GM18868 (cell line): ENCODE results near the gene KRTAP10-8.
"Not testable (repeated sequence)": the region's sequence is repeated elsewhere in the genome, so short reads cannot be mapped to it uniquely, and the experiment has no call there.

Experiments used
- ATAC-seq: cut with Tn5 transposase; IDR thresholded peaks from one replicate; pipeline ENCODE4 v1.9.1; 2021; ENCODE audit warnings: mild to moderate bottlenecking, moderate library complexity; ENCODE audit not compliant: unreplicated experiment

Gene KRTAP10-8

GRCh38 chr21:44643741-44644310 is 31.9 kb downstream of the KRTAP10-8 start:
- no peak for ATAC-seq

- ATAC-seq = no peak
Measured at GRCh38 chr21:44644878-44645277, 33.0 kb downstream of the KRTAP10-8 start.

GRCh38 chr21:44646366-44647221 is 34.7 kb downstream of the KRTAP10-8 start, which contains the start of gene KRTAP10-11:
TSS of gene KRTAP10-11 (plus strand) at chr21:44646414. CDS start at chr21:44646459, 45 bp downstream.
- not testable (repeated sequence) for ATAC-seq

GRCh38 chr21:44647222-44647552 is 35.3 kb downstream of the KRTAP10-8 start:
- no peak for ATAC-seq

GRCh38 chr21:44648557-44649311 is 36.9 kb downstream of the KRTAP10-8 start:
- ATAC-seq = no peak

GRCh38 chr21:44649521-44650100 is 37.7 kb downstream of the KRTAP10-8 start:
- ATAC-seq = no peak

- ATAC-seq = no peak
Measured at GRCh38 chr21:44650265-44650972, 38.5 kb downstream of the KRTAP10-8 start.

- no peak for ATAC-seq
Measured at GRCh38 chr21:44650973-44651675, 39.2 kb downstream of the KRTAP10-8 start.

GRCh38 chr21:44653123-44653522 is 41.2 kb downstream of the KRTAP10-8 start:
- no peak for ATAC-seq

- no peak for ATAC-seq
Measured at GRCh38 chr21:44653656-44654575, 42.0 kb downstream of the KRTAP10-8 start.

GRCh38 chr21:44654576-44655175 is 42.8 kb downstream of the KRTAP10-8 start, which contains the start of gene KRTAP12-4:
TSS of gene KRTAP12-4 (minus strand) at chr21:44654659. CDS start at chr21:44654614, 45 bp downstream.
- ATAC-seq = no peak

GRCh38 chr21:44656868-44657267 is 45.0 kb downstream of the KRTAP10-8 start:
- ATAC-seq = no peak

- ATAC-seq = no peak
Measured at GRCh38 chr21:44657635-44658540, 46.0 kb downstream of the KRTAP10-8 start, which contains the start of gene KRTAP12-3. TSS of gene KRTAP12-3 (plus strand) at chr21:44657932. CDS start at chr21:44657980, 48 bp downstream.

- no peak for ATAC-seq
Measured at GRCh38 chr21:44658541-44658910, 46.6 kb downstream of the KRTAP10-8 start.

GRCh38 chr21:44658913-44659595 is 47.2 kb downstream of the KRTAP10-8 start:
- no peak for ATAC-seq

- ATAC-seq = not testable (repeated sequence)
Measured at GRCh38 chr21:44661567-44661966, 49.7 kb downstream of the KRTAP10-8 start.
